ENCODE data around the gene ZNF367. TPM values are rescaled to one million over a fixed set of nuclear protein-coding genes. Genes with fewer than 3 reads are reported as not detected.
A peak's percentile ranks its signal among the peaks of the same experiment; 100 is the strongest.

Gene ZNF367
- total RNA-seq, 1 donor from 2014 or later: 18.0 TPM

- peaks cover 26% of the 10 kb centered on the region for H3F3A ChIP-seq (ENCODE audit: low read depth)
- TF ChIP-seq EZH2 (IDR thresholded peaks at IDR 0.05): no peak
- TF ChIP-seq EZH2phosphoT487 (IDR thresholded peaks at IDR 0.05): no peak
- no peak for TF ChIP-seq CTCF (IDR thresholded peaks at IDR 0.05)
- no peak overlapping the region for H2AFZ ChIP-seq (replicated peaks)
- H3K9me3 Mint-ChIP-seq: no peaks in the 10 kb centered on the region
- H3K4me1 ChIP-seq: no peaks in the 10 kb centered on the region
- peaks cover 5% of the 10 kb centered on the region for H3K4me1 Mint-ChIP-seq
- H3K4me2 ChIP-seq: no peak overlapping the region
- H3K27me3 Mint-ChIP-seq (ENCODE audit: insufficient read depth, low read depth): peaks cover 2% of the 10 kb centered on the region
- peaks cover 19% of the 10 kb centered on the region for H3K36me3 Mint-ChIP-seq
- no peak overlapping the region for H3K27ac ChIP-seq
- H3K79me2 ChIP-seq (ENCODE audit: low read depth): no peaks in the 10 kb centered on the region
- no peak overlapping the region for H3K4me3 ChIP-seq
- H3K4me3 Mint-ChIP-seq: no peak overlapping the region
- H3K9ac ChIP-seq: no peak overlapping the region
- H3K9me3 ChIP-seq (ENCODE audit: low read depth): no peaks in the 10 kb centered on the region
- no peaks in the 10 kb centered on the region for H3K36me3 ChIP-seq
- H4K20me1 ChIP-seq (ENCODE audit: low read depth): no peaks in the 10 kb centered on the region
- no peaks in the 10 kb centered on the region for H3K27me3 ChIP-seq
- DNase-seq (ENCODE audit: low spot score): no peak
- no peak overlapping the region for H3K27ac Mint-ChIP-seq
Observed at GRCh38 chr9:96388144-96388543, 30.0 kb downstream of the ZNF367 start.

- no peaks in the 10 kb centered on the region for H3K4me1 ChIP-seq
- no peaks in the 10 kb centered on the region for H4K20me1 ChIP-seq (ENCODE audit: low read depth)
- no peak overlapping the region for H3K27ac Mint-ChIP-seq
- no peak for TF ChIP-seq EZH2 (IDR thresholded peaks at IDR 0.05)
- no peak for TF ChIP-seq EZH2phosphoT487 (IDR thresholded peaks at IDR 0.05)
- no peak for TF ChIP-seq CTCF (IDR thresholded peaks at IDR 0.05)
- H3K27me3 ChIP-seq: peaks cover 6% of the 10 kb centered on the region
- peaks cover 31% of the 10 kb centered on the region for H3F3A ChIP-seq (ENCODE audit: low read depth)
- no peak overlapping the region for H3K4me3 ChIP-seq
- H3K27me3 Mint-ChIP-seq (ENCODE audit: insufficient read depth, low read depth): peaks cover 4% of the 10 kb centered on the region
- H3K9me3 ChIP-seq (ENCODE audit: low read depth): no peaks in the 10 kb centered on the region
- no peaks in the 10 kb centered on the region for H3K36me3 ChIP-seq
- no peak overlapping the region for H2AFZ ChIP-seq (replicated peaks)
- no peak overlapping the region for H3K9ac ChIP-seq
- no peak overlapping the region for H3K27ac ChIP-seq
- H3K79me2 ChIP-seq (ENCODE audit: low read depth): no peaks in the 10 kb centered on the region
- no peak overlapping the region for H3K4me3 Mint-ChIP-seq
- no peak overlapping the region for H3K4me2 ChIP-seq
- peaks cover 15% of the 10 kb centered on the region for H3K36me3 Mint-ChIP-seq
- no peak for DNase-seq (ENCODE audit: low spot score)
- H3K9me3 Mint-ChIP-seq: no peaks in the 10 kb centered on the region
- H3K4me1 Mint-ChIP-seq: peaks cover 10% of the 10 kb centered on the region
Observed at GRCh38 chr9:96386157-96386556, 32.0 kb downstream of the ZNF367 start.

- Histone ChIP-seq H2AFZ (replicated peaks) (peak within 1 kb of the TSS; percentile 93), H3F3A (ENCODE audit: low read depth) (peaks cover 31% of the 10 kb centered on the region), H3K36me3 (no peaks in the 10 kb centered on the region), H3K27me3 (peaks cover 6% of the 10 kb centered on the region), H3K4me2 (peak within 1 kb of the TSS; percentile 76), H3K4me3 (peak within 1 kb of the TSS; percentile 65), H3K9ac (no peak within 1 kb of the TSS), H3K27ac (no peak within 1 kb of the TSS), H4K20me1 (ENCODE audit: low read depth) (no peaks in the 10 kb centered on the region), H3K9me3 (ENCODE audit: low read depth) (no peaks in the 10 kb centered on the region), H3K79me2 (ENCODE audit: low read depth) (no peaks in the 10 kb centered on the region), H3K4me1 (no peaks in the 10 kb centered on the region)
- TF ChIP-seq EZH2phosphoT487 (IDR thresholded peaks at IDR 0.05) (no peak), EZH2 (IDR thresholded peaks at IDR 0.05) (no peak), CTCF (IDR thresholded peaks at IDR 0.05) (no peak)
- peaks cover 10% of the 10 kb centered on the region for H3K4me1 Mint-ChIP-seq
- peaks cover 4% of the 10 kb centered on the region for H3K27me3 Mint-ChIP-seq (ENCODE audit: insufficient read depth, low read depth)
- peak; percentile 84 for DNase-seq (ENCODE audit: low spot score)
- no peaks in the 10 kb centered on the region for H3K9me3 Mint-ChIP-seq
- H3K27ac Mint-ChIP-seq: peak within 1 kb of the TSS; percentile 60
- peak within 1 kb of the TSS; percentile 88 for H3K4me3 Mint-ChIP-seq
- H3K36me3 Mint-ChIP-seq: peaks cover 13% of the 10 kb centered on the region
Observed at GRCh38 chr9:96383165-96383942, 34.8 kb downstream of the ZNF367 start, which contains the start of gene SLC35D2. TSS of gene SLC35D2 (minus strand) at chr9:96383711. CDS start at chr9:96383634, 77 bp downstream.
